ENCODE data around the gene ACAT2. TPM values are rescaled to one million over a fixed set of nuclear protein-coding genes. Genes with fewer than 3 reads are reported as not detected.
A peak's percentile ranks its signal among the peaks of the same experiment; 100 is the strongest.

Gene ACAT2
- polyA plus RNA-seq, 3 donors from 2014 or later, result 32.7 to 57.4 (median 45.4) TPM

- Mint-ChIP-seq H3K27ac (peak overlapping the region; percentile 92 to 99 (median 97)), H3K27me3 (ENCODE audit: low read depth in 3 of 3) (peaks cover 10 to 22% (median 16%) of the 10 kb centered on the region in 3 donors), H3K4me3 (peak overlapping the region; percentile 90 to 98 (median 96)), H3K9me3 (no peaks in the 10 kb centered on the region), H3K36me3 (peaks cover 4 to 24% (median 8%) of the 10 kb centered on the region in 3 donors), H3K4me1 (peaks cover 27% of the 10 kb centered on the region in 2 donors)
- peak in 1 of 3 donors; percentile 42 for DNase-seq
Measured at GRCh38 chr6:159762681-159763293, 942 bp downstream of the ACAT2 start.

- Mint-ChIP-seq H3K4me3 (no peak overlapping the region), H3K9me3 (no peaks in the 10 kb centered on the region), H3K27ac (no peak overlapping the region), H3K36me3 (peaks cover 25 to 40% (median 26%) of the 10 kb centered on the region in 3 donors), H3K27me3 (ENCODE audit: low read depth in 3 of 3) (peaks cover 8 to 13% (median 9%) of the 10 kb centered on the region in 3 donors), H3K4me1 (peaks cover 9 to 12% of the 10 kb centered on the region in 2 donors)
- no peak for DNase-seq
Measured at GRCh38 chr6:159766906-159767305, 5.1 kb downstream of the ACAT2 start.

GRCh38 chr6:159769470-159769869 lies 7.6 kb downstream of the ACAT2 start:
- Mint-ChIP-seq H3K27ac (no peak overlapping the region), H3K27me3 (ENCODE audit: low read depth in 3 of 3) (peaks cover 0 to 10% (median 2%) of the 10 kb centered on the region in 3 donors), H3K4me3 (no peak overlapping the region), H3K36me3 (peaks cover 25 to 40% (median 26%) of the 10 kb centered on the region in 3 donors), H3K4me1 (peaks cover 0 to 2% of the 10 kb centered on the region in 2 donors), H3K9me3 (no peaks in the 10 kb centered on the region)
- no peak for DNase-seq

- DNase-seq, result no peak
- Mint-ChIP-seq H3K36me3 (peaks cover 25 to 30% (median 26%) of the 10 kb centered on the region in 3 donors), H3K4me3 (no peak overlapping the region), H3K27me3 (ENCODE audit: low read depth in 3 of 3) (peaks cover 0 to 10% (median 2%) of the 10 kb centered on the region in 3 donors), H3K4me1 (no peaks in the 10 kb centered on the region), H3K27ac (no peak overlapping the region), H3K9me3 (no peaks in the 10 kb centered on the region)
Measured at GRCh38 chr6:159772196-159772595, 10.4 kb downstream of the ACAT2 start.

DNA sequence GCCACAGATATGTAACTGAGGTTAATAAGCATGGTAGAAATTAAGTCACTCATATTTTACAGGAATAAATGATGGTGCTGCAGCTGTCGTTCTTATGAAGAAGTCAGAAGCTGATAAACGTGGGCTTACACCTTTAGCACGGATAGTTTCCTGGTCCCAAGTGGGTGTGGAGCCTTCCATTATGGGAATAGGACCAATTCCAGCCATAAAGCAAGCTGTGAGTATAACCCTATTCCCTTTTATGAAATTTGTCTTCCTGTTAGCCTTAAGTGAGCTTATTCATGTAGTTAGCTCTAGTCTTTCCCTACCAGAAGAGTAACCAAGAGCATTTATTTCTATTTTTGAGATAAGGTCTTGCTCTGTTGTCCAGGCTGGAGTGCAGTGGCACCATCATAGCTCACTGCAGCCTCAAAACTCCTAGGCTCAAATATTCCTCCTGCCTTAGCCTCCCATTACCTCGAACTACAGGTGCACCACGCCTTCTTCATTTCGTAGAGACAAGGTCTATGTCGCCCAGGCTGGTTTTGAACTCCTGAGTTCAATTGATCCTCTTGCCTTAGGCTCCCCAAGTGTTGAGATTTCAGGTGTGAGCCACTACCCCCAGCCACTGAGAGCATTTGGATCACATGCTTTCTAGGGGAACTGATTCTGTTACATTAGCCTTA lies 15.5 kb downstream of the ACAT2 start:
- Mint-ChIP-seq H3K4me3 (no peak overlapping the region), H3K4me1 (peaks cover 7 to 12% of the 10 kb centered on the region in 2 donors), H3K36me3 (peaks cover 19 to 35% (median 20%) of the 10 kb centered on the region in 3 donors), H3K27ac (peak overlapping the region in 4 of 6 donors; percentile 20 to 61 (median 42)), H3K27me3 (ENCODE audit: low read depth in 3 of 3) (peaks cover 0 to 1% (median 0%) of the 10 kb centered on the region in 3 donors), H3K9me3 (no peaks in the 10 kb centered on the region)
- DNase-seq, result no peak

DNA sequence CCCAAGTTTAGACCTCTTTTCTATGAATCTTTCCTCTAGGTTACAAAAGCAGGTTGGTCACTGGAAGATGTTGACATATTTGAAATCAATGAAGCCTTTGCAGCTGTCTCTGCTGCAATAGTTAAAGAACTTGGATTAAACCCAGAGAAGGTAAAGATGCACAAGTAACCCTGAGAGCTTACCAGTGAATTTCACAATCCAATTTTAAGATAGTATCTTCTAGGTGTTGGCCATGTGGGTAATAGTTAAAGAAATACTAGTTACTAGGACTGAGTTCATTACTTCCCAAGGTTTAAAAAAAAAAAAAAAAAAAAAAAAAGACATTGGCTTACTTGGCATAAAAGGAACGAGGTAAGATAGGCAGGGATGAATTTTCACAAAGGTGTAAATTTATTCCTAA lies 16.3 kb downstream of the ACAT2 start:
- Mint-ChIP-seq H3K4me3 (no peak overlapping the region), H3K36me3 (peaks cover 26 to 43% (median 27%) of the 10 kb centered on the region in 3 donors), H3K4me1 (peaks cover 11 to 19% of the 10 kb centered on the region in 2 donors), H3K9me3 (no peaks in the 10 kb centered on the region), H3K27me3 (ENCODE audit: low read depth in 3 of 3) (no peaks in the 10 kb centered on the region), H3K27ac (peak overlapping the region in 2 of 6 donors; percentile 25 to 52)
- DNase-seq, result no peak

GRCh38 chr6:159778542-159779103 lies 16.8 kb downstream of the ACAT2 start:
- peaks cover 26 to 43% (median 28%) of the 10 kb centered on the region in 3 donors for H3K36me3 Mint-ChIP-seq
- no peak for DNase-seq
- no peaks in the 10 kb centered on the region for H3K27me3 Mint-ChIP-seq (ENCODE audit: low read depth in 3 of 3)
- peak overlapping the region in 2 of 6 donors; percentile 11 to 52 for H3K27ac Mint-ChIP-seq
- no peaks in the 10 kb centered on the region for H3K9me3 Mint-ChIP-seq
- H3K4me1 Mint-ChIP-seq, result peaks cover 11 to 23% of the 10 kb centered on the region in 2 donors
- no peak overlapping the region for H3K4me3 Mint-ChIP-seq

DNA sequence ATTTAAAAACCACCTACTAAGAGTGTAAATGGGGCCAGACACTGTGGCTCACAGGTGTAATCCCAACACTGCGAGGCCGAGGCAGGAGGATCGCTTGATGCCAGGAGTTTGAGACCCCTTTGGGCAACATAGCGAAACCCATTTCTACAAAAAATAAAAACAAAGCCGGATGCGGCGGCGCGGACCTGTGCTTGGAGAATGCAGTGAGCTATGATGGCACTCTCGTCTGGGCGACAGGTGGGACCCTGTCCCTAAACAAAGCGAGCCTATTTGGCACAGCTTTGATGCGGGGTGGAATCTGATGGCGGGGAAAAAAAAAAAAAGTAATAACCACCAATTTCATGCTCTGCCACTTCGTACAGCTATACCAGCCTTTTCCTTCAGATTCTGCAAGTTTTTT lies 26.4 kb downstream of the ACAT2 start:
- H3K27me3 Mint-ChIP-seq (ENCODE audit: low read depth in 3 of 3), result peaks cover 7 to 11% (median 8%) of the 10 kb centered on the region in 3 donors
- peaks cover 4 to 23% (median 9%) of the 10 kb centered on the region in 3 donors for H3K36me3 Mint-ChIP-seq

GRCh38 chr6:159788753-159789376 lies 27.0 kb downstream of the ACAT2 start:
- H3K9me3 Mint-ChIP-seq, result no peaks in the 10 kb centered on the region
- H3K4me1 Mint-ChIP-seq, result peaks cover 43 to 84% of the 10 kb centered on the region in 2 donors
- peak overlapping the region; percentile 73 to 97 (median 85) for H3K27ac Mint-ChIP-seq
- peak; percentile 22 to 35 (median 30) for DNase-seq
- H3K4me3 Mint-ChIP-seq, result peak overlapping the region; percentile 87 to 100 (median 99)
- peaks cover 4 to 24% (median 9%) of the 10 kb centered on the region in 3 donors for H3K36me3 Mint-ChIP-seq
- peaks cover 7 to 11% (median 8%) of the 10 kb centered on the region in 3 donors for H3K27me3 Mint-ChIP-seq (ENCODE audit: low read depth in 3 of 3)

More for the DNA sequence above, 26.4 kb downstream of the ACAT2 start:
- DNase-seq, result no peak
- Mint-ChIP-seq H3K4me3 (peak overlapping the region; percentile 87 to 100 (median 99)), H3K4me1 (peaks cover 44 to 83% of the 10 kb centered on the region in 2 donors), H3K9me3 (no peaks in the 10 kb centered on the region), H3K27ac (peak overlapping the region; percentile 73 to 97 (median 85))

DNA sequence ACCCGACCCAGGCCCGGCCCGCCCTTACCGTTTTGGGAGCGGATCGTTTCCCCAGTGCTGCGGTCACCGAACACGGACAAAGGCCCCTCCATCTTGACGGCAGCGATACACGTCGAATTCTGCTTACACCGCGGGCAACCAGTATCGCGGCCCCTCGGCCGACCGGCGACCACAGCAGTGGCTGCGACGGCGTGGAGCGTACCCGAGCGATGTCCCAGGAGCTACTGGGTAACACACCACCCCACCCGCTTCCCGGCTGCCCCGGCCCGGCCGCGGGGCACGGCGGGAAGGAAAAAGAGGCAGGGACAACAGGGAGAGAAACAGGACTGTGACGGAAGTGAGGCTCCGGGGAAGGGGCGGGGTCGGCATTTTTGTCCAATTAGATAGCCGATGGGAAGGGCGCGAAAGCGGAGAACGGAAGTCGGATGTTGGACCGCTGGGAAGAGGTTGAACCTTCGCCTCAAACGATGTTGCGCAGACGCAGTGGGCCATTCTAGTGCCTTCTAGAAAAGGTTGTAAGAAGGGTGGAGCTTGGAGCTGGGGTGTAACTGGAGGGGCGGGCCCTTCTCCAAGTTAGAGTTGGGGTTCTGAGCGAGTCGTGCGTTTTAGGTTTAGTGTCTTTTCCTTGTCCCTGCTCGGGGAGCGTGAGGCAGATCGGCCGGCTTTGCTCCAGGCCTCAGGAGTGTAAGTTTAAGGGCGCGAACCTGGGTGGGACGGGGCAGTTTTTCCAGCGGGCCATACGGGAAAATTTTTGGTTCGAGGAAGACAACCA lies 27.7 kb downstream of the ACAT2 start, which contains the start of gene TCP1:
TCP1 (minus strand) TSS at position 226 of the 772 bp plus-strand sequence; CDS start at position 92, 134 bp downstream.
- H3K27me3 Mint-ChIP-seq (ENCODE audit: low read depth in 3 of 3), result peaks cover 7 to 11% (median 8%) of the 10 kb centered on the region in 3 donors
- peak within 1 kb of the TSS; percentile 95 to 99 (median 98) for H3K27ac Mint-ChIP-seq
- peak within 1 kb of the TSS; percentile 98 to 100 (median 100) for H3K4me3 Mint-ChIP-seq
- DNase-seq, result peak; percentile 97
- peaks cover 43 to 87% of the 10 kb centered on the region in 2 donors for H3K4me1 Mint-ChIP-seq
- H3K9me3 Mint-ChIP-seq, result no peaks in the 10 kb centered on the region
- H3K36me3 Mint-ChIP-seq, result peaks cover 4 to 29% (median 9%) of the 10 kb centered on the region in 3 donors

GRCh38 chr6:159790149-159790955 lies 28.5 kb downstream of the ACAT2 start, which contains the start of gene MRPL18:
Gene MRPL18 (plus strand): TSS chr6:159790467. CDS start chr6:159790588, 121 bp downstream.
- peaks cover 7 to 11% (median 8%) of the 10 kb centered on the region in 3 donors for H3K27me3 Mint-ChIP-seq (ENCODE audit: low read depth in 3 of 3)
- H3K36me3 Mint-ChIP-seq, result peaks cover 4 to 29% (median 7%) of the 10 kb centered on the region in 3 donors
- H3K27ac Mint-ChIP-seq, result peak within 1 kb of the TSS; percentile 95 to 99 (median 98)
- H3K4me1 Mint-ChIP-seq, result peaks cover 44 to 84% of the 10 kb centered on the region in 2 donors
- H3K4me3 Mint-ChIP-seq, result peak within 1 kb of the TSS; percentile 98 to 100 (median 100)
- peak; percentile 85 to 89 (median 87) for DNase-seq
- H3K9me3 Mint-ChIP-seq, result no peaks in the 10 kb centered on the region
